OCI-LY3 (cell line): ENCODE results near the gene SMPDL3B.

ENCODE experiments used
- CTCF ChIP-seq: fragments of 200-600, 300-600 bp; sonication (generic); IDR thresholded peaks from 2 replicates; pipeline ENCODE4 v1.5.1; 2014; ENCODE audit warnings: antibody characterized with exemption, low read length, low read depth
- EZH2phosphoT487 ChIP-seq: fragments of 200-600 bp; shearing (Covaris generic); IDR thresholded peaks from 2 replicates; pipeline ENCODE4 v1.6.1; 2018; ENCODE audit warnings: antibody characterized with exemption, mixed run types, low read depth

DNA sequence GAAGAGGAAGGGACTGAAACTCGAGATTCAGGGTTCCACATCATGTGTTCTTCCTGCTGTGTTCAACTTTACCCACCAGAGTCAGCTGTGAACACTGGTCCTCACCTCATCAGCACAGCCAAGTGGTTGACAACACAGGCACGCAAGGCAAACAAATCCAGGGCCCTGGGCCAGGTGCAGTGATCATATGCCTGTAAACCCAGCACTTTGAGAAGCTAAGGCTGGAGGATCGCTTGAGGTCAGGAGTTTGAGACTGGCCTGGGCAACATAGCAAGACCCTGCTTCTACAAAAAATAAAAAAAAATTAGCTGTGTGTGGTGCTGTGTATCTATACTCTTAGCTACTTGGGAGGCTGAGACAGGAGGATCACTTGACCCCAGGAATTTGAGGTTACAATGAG, 16.6 kb downstream of the SMPDL3B start:
- TF ChIP-seq CTCF: no peak
- TF ChIP-seq EZH2phosphoT487: no peak
